Suprapubic skin (tissue), 3 donors: Measurements from ENCODE around the gene RPP25L.

Experiments
- EP300 ChIP-seq: sonication (generic); formaldehyde crosslinking; IDR thresholded peaks from one replicate; pipeline ENCODE4 v1.6.1; 2017; ENCODE audit warnings: antibody characterized with exemption
- POLR2A ChIP-seq, 2 donors: fragments of 450-650 bp; IDR thresholded peaks; one replicate each; pipeline ENCODE4 v1.6.1; 2017; ENCODE audit warnings: antibody characterized with exemption in 2 of 2, mild to moderate bottlenecking in 2 of 2, moderate library complexity in 2 of 2
- TF ChIP-seq, protein P1 (sequence below), 2 donors: fragments of 200-600 bp in 1 of 2; fragments of 450-650 bp in 1 of 2; sonication (generic) in 1 of 2; IDR thresholded peaks; one replicate each; pipeline ENCODE4 v1.5.1; 2016 to 2019; ENCODE audit warnings: antibody characterized with exemption in 2 of 2, mild to moderate bottlenecking in 1 of 2, moderate library complexity in 1 of 2

- TF ChIP-seq POLR2A (IDR thresholded peaks at IDR 0.05) (no peak), EP300 (no peak)
- TF ChIP-seq, protein P1, sequence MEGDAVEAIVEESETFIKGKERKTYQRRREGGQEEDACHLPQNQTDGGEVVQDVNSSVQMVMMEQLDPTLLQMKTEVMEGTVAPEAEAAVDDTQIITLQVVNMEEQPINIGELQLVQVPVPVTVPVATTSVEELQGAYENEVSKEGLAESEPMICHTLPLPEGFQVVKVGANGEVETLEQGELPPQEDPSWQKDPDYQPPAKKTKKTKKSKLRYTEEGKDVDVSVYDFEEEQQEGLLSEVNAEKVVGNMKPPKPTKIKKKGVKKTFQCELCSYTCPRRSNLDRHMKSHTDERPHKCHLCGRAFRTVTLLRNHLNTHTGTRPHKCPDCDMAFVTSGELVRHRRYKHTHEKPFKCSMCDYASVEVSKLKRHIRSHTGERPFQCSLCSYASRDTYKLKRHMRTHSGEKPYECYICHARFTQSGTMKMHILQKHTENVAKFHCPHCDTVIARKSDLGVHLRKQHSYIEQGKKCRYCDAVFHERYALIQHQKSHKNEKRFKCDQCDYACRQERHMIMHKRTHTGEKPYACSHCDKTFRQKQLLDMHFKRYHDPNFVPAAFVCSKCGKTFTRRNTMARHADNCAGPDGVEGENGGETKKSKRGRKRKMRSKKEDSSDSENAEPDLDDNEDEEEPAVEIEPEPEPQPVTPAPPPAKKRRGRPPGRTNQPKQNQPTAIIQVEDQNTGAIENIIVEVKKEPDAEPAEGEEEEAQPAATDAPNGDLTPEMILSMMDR (IDR thresholded peaks at IDR 0.05): no peak
Observed at GRCh38 chr9:34637356-34638137, 25.6 kb upstream of the RPP25L start, which contains the start of gene SIGMAR1.
